SK-N-DZ (cell line): Measurements from ENCODE around the gene PTGR3.
"Not testable (repeated sequence)": the region's sequence is repeated elsewhere in the genome, so short reads cannot be mapped to it uniquely, and the experiment has no call there.

Source experiments
- DNase-seq: peaks from one replicate; pipeline ENCODE4 v3.0.0-alpha.2; 2015; ENCODE audit warnings: low spot score

PTGR3 gene

GRCh38 chr18:75204269-75204731 lies 4.6 kb downstream of the PTGR3 start:
- no peak for DNase-seq

GRCh38 chr18:75203416-75204268 lies 5.3 kb downstream of the PTGR3 start:
- no peak for DNase-seq

- DNase-seq, result no peak
These were observed 6.1 kb downstream of the PTGR3 start for GRCh38 chr18:75202696-75203365.

- no peak for DNase-seq
These were observed 7.4 kb downstream of the PTGR3 start for GRCh38 chr18:75201282-75202270.

- DNase-seq, result no peak
These were observed 8.2 kb downstream of the PTGR3 start for GRCh38 chr18:75200605-75201280.

- no peak for DNase-seq
These were observed 8.9 kb downstream of the PTGR3 start for GRCh38 chr18:75200071-75200470.

- DNase-seq, result no peak
These were observed 9.6 kb downstream of the PTGR3 start for GRCh38 chr18:75199327-75199726.

- DNase-seq, result no peak
These were observed 10.9 kb downstream of the PTGR3 start for GRCh38 chr18:75198036-75198435.

GRCh38 chr18:75192899-75193298 lies 16.0 kb downstream of the PTGR3 start:
- DNase-seq, result no peak

GRCh38 chr18:75189696-75190095 lies 19.2 kb downstream of the PTGR3 start:
- no peak for DNase-seq

GRCh38 chr18:75187702-75188101 lies 21.2 kb downstream of the PTGR3 start:
- not testable (repeated sequence) for DNase-seq

GRCh38 chr18:75185460-75185859 lies 23.5 kb downstream of the PTGR3 start:
- no peak for DNase-seq

- DNase-seq, result no peak
These were observed 24.9 kb downstream of the PTGR3 start for GRCh38 chr18:75183973-75184493.

GRCh38 chr18:75183524-75183923 lies 25.4 kb downstream of the PTGR3 start:
- DNase-seq, result no peak

GRCh38 chr18:75179819-75180600 lies 28.9 kb downstream of the PTGR3 start:
- no peak for DNase-seq

- DNase-seq, result no peak
These were observed 30.6 kb downstream of the PTGR3 start for GRCh38 chr18:75178376-75178775.

GRCh38 chr18:75176849-75177248 lies 32.1 kb downstream of the PTGR3 start:
- no peak for DNase-seq

- DNase-seq, result no peak
These were observed 35.2 kb downstream of the PTGR3 start for GRCh38 chr18:75173738-75174137.

GRCh38 chr18:75173125-75173432 lies 35.9 kb downstream of the PTGR3 start:
- no peak for DNase-seq
